ENCODE results near the gene KRT2.

KRT2 gene

GRCh38 chr12:52600071-52600470 lies 51.9 kb downstream of the KRT2 start:
- DNase-seq (ENCODE audit: low read depth in 2 of 2), result no peak

GRCh38 chr12:52598966-52599365 lies 53.0 kb downstream of the KRT2 start:
- no peak for DNase-seq (ENCODE audit: low read depth in 2 of 2)
